Measurements from ENCODE around the gene NEDD8.
"Not testable (repeated sequence)": the region's sequence is repeated elsewhere in the genome, so short reads cannot be mapped to it uniquely, and the experiment has no call there.

NEDD8 gene

DNA sequence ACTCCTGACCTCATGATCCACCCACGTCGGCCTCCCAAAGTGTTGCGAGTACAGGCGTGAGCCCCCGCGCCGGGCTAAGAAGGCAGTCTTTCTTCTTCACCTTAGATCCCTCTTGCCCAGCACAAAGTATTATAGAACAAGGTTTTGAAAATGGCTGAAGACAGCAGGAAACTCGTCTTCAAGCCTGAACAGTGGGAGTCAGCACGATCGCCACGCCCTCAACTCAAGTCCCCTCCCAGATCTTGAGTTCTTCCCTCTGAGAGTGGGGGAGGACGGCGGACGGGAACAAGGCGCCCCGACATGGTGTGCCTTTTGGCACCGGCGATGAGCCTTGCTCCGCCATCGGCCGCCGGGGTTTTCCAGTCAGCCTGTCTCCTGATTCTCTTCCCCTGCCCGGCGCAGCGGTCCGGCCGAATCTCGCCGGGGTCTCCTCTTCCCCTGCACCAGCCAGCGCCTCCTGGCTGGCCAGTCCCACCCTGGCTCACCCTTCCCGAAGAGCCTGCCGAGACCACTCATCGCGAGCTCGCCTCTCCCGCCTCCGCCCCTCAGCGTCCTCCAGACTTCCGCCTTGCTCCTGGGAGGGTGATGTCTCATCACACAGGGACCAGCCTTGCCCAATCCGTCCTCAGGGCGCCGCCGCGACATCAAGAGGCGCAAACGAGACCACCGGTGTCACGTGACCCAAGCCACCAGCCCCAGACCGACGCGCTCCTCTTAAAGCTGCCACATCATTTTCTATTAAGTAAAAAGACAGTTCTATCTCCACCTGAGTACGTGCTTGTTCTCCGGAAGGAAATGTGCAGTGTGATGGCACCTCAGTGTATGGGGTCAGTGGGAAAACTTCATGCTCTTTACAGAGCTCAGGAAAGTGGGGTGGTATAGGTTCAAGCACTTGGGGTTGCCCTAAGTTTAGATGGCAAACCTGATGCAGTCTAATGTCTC lies 19.0 kb downstream of the NEDD8 start, which contains the start of gene CHMP4A:
Gene CHMP4A, minus strand, starts transcription at position 565 of the 942 bp plus-strand sequence. Its CDS starts 49 bp downstream, at position 516.
- Histone ChIP-seq H3K36me3 (ENCODE audit: control insufficient read depth, insufficient read depth, low read length) (peaks cover 33% of the 10 kb centered on the region), H3K4me3 (ENCODE audit: insufficient read depth, low read depth, low read length, poor library complexity, severe bottlenecking) (peak within 1 kb of the TSS; percentile 80), H3K4me1 (ENCODE audit: control insufficient read depth, insufficient read depth, low read length, poor library complexity, severe bottlenecking) (peaks cover 27% of the 10 kb centered on the region), H3K9me3 (ENCODE audit: control insufficient read depth, low read length) (no peaks in the 10 kb centered on the region), H3K27ac (ENCODE audit: insufficient read depth, low read length, poor library complexity, severe bottlenecking) (peak within 1 kb of the TSS; percentile 99), H3K27me3 (replicated peaks; ENCODE audit: control insufficient read depth, insufficient read depth, low read length, poor library complexity, severe bottlenecking) (no peaks in the 10 kb centered on the region)
- DNase-seq: peak; percentile 92 to 95 (median 94)

DNA sequence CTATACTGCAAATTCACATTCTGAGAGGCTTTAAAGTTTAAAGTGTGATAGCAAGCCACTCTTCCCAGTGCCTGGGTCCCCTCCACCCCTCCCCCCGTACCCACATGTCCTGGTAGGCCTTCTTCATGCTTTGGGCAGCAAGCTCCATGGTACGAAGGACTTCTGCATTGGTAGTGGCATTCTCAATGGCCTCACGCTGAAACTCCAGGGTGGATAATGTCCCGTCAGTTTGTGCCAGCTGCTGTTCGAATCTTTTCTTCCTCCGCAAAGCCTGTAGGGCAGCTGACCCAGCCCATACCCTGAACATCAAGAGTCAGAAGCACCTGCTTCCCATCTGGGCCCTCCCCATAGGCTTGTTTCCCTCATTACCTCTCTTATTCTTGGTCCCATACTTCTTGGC lies 20.9 kb downstream of the NEDD8 start:
- Histone ChIP-seq H3K9me3 (ENCODE audit: control insufficient read depth, low read length) (no peaks in the 10 kb centered on the region), H3K4me3 (ENCODE audit: insufficient read depth, low read depth, low read length, poor library complexity, severe bottlenecking) (no peak overlapping the region), H3K27ac (ENCODE audit: insufficient read depth, low read length, poor library complexity, severe bottlenecking) (no peak overlapping the region), H3K4me1 (ENCODE audit: control insufficient read depth, insufficient read depth, low read length, poor library complexity, severe bottlenecking) (peaks cover 25% of the 10 kb centered on the region), H3K36me3 (ENCODE audit: control insufficient read depth, insufficient read depth, low read length) (peaks cover 40% of the 10 kb centered on the region), H3K27me3 (replicated peaks; ENCODE audit: control insufficient read depth, insufficient read depth, low read length, poor library complexity, severe bottlenecking) (no peaks in the 10 kb centered on the region)
- DNase-seq: no peak

DNA sequence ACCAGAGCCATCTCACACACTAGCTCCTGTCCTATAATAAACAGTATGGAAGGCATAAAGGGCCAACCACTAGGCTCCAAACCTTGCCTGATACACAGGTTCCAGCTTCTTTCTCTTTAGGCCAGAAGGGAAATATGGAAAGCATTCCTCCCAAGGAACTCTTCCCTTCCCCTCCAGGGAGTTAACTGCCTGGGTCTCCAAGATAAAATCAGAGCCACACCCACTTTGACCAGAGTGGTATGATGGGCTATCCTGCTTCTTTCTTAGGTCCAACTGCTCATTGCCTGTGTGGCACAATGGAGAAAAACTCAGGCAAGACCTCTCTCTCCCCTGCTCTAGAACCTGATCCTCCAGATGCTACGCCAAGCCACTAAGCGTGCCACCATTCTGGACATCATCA lies 24.5 kb downstream of the NEDD8 start:
- H3K27ac ChIP-seq (ENCODE audit: insufficient read depth, low read length, poor library complexity, severe bottlenecking): no peak overlapping the region
- H3K4me3 ChIP-seq (ENCODE audit: insufficient read depth, low read depth, low read length, poor library complexity, severe bottlenecking): no peak overlapping the region
- peaks cover 54% of the 10 kb centered on the region for H3K36me3 ChIP-seq (ENCODE audit: control insufficient read depth, insufficient read depth, low read length)
- no peaks in the 10 kb centered on the region for H3K9me3 ChIP-seq (ENCODE audit: control insufficient read depth, low read length)
- DNase-seq: no peak
- H3K27me3 ChIP-seq (replicated peaks; ENCODE audit: control insufficient read depth, insufficient read depth, low read length, poor library complexity, severe bottlenecking): no peaks in the 10 kb centered on the region
- no peaks in the 10 kb centered on the region for H3K4me1 ChIP-seq (ENCODE audit: control insufficient read depth, insufficient read depth, low read length, poor library complexity, severe bottlenecking)

DNA sequence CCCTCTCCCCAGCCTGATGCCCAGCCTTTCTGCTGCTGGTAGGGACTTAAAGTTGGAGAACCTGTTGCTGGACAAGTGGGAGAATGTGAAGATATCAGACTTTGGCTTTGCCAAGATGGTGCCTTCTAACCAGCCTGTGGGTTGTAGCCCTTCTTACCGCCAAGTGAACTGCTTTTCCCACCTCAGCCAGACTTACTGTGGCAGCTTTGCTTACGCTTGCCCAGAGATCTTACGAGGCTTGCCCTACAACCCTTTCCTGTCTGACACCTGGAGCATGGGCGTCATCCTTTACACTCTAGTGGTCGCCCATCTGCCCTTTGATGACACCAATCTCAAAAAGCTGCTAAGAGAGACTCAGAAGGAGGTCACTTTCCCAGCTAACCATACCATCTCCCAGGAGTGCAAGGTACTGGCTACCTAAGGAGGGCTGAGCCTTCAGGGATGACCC lies 25.0 kb downstream of the NEDD8 start:
- H3K4me1 ChIP-seq (ENCODE audit: control insufficient read depth, insufficient read depth, low read length, poor library complexity, severe bottlenecking): no peaks in the 10 kb centered on the region
- no peak overlapping the region for H3K27ac ChIP-seq (ENCODE audit: insufficient read depth, low read length, poor library complexity, severe bottlenecking)
- H3K36me3 ChIP-seq (ENCODE audit: control insufficient read depth, insufficient read depth, low read length): peaks cover 54% of the 10 kb centered on the region
- H3K4me3 ChIP-seq (ENCODE audit: insufficient read depth, low read depth, low read length, poor library complexity, severe bottlenecking): no peak overlapping the region
- no peaks in the 10 kb centered on the region for H3K9me3 ChIP-seq (ENCODE audit: control insufficient read depth, low read length)
- H3K27me3 ChIP-seq (replicated peaks; ENCODE audit: control insufficient read depth, insufficient read depth, low read length, poor library complexity, severe bottlenecking): no peaks in the 10 kb centered on the region
- DNase-seq: no peak

DNA sequence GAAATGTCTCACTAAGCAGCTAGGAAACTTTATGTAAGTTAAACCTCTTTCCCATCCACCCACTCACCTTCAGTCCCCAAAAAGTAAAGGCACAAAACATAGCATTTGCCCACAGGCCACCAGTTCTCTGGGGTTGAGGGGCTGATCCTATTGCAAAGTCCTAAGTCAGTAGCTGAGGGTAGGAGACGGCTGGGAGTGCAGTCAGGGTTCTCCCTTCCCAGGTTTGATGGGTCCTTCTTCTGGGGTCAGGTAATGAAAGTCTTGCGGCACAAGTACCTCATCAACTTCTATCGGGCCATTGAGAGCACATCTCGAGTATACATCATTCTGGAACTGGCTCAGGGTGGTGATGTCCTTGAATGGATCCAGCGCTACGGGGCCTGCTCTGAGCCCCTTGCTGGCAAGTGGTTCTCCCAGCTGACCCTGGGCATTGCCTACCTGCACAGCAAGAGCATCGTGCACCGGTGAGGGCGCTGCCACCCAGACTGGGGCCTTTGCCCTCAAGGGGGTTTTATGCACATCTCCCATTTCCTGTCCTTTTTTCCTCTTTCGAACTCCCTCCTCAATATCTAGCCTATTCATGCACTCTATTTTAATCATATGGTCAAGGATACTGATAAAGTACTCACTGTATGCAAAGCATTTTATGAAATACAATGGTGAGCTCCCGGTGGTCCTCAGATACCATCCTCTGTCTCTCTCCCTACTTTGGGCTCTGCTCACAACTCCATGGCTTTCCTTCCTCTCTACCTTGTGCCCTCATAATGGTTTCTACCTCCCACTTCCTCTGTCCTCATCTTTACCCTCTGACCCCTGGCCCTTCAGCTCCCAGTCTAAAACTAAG lies 25.7 kb downstream of the NEDD8 start:
- H3K27me3 ChIP-seq (replicated peaks; ENCODE audit: control insufficient read depth, insufficient read depth, low read length, poor library complexity, severe bottlenecking): no peaks in the 10 kb centered on the region
- no peaks in the 10 kb centered on the region for H3K4me1 ChIP-seq (ENCODE audit: control insufficient read depth, insufficient read depth, low read length, poor library complexity, severe bottlenecking)
- H3K36me3 ChIP-seq (ENCODE audit: control insufficient read depth, insufficient read depth, low read length): peaks cover 53% of the 10 kb centered on the region
- no peak overlapping the region for H3K27ac ChIP-seq (ENCODE audit: insufficient read depth, low read length, poor library complexity, severe bottlenecking)
- DNase-seq: no peak
- no peak overlapping the region for H3K4me3 ChIP-seq (ENCODE audit: insufficient read depth, low read depth, low read length, poor library complexity, severe bottlenecking)
- no peaks in the 10 kb centered on the region for H3K9me3 ChIP-seq (ENCODE audit: control insufficient read depth, low read length)

DNA sequence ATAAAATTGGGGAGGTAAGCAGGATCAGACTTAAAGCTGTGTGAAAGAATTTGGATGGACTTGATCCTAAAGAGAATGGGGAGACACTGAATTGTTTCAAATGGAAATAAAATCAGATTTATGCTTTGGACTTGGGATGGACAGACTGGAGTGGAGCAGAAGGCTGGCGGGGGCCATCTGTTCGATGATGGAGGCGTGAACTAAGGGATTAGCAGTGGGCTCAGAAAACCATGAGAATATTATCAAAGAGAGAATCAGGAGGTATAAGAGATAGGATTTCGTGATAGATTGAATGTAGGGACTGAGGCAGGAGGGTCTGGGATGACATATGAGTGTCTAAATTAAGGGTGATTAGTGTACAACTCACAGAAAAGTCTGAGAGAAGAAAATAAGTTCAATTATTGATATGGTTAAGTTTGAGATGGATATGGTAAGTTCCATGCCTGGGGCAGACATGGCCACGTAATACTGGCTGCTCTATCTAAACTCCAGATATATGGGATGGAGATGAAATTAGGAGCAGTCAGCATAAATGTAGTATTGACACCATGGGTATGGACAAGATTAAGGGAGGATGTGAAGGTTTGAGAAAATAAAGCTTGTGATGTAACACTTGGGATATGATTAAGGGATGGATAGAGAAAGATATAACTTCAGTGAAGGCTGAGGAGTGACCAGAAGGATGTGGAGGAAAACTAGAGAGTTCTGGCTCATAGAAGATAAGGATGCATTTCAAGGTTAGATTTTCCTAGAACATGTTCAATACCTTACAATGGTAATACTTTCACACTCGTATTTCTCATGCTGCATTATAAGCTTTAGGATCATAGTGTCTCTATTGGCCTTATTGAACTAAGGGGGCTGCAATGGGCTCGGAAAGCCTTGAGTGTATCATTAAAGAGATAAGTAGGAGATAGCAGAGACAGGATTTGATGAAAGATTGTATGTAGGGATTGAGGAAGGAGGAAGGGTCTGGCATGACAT lies 27.7 kb downstream of the NEDD8 start:
- Histone ChIP-seq H3K4me3 (ENCODE audit: insufficient read depth, low read depth, low read length, poor library complexity, severe bottlenecking) (no peak overlapping the region), H3K27me3 (replicated peaks; ENCODE audit: control insufficient read depth, insufficient read depth, low read length, poor library complexity, severe bottlenecking) (no peaks in the 10 kb centered on the region), H3K36me3 (ENCODE audit: control insufficient read depth, insufficient read depth, low read length) (peaks cover 36% of the 10 kb centered on the region), H3K9me3 (ENCODE audit: control insufficient read depth, low read length) (no peaks in the 10 kb centered on the region), H3K27ac (ENCODE audit: insufficient read depth, low read length, poor library complexity, severe bottlenecking) (no peak overlapping the region), H3K4me1 (ENCODE audit: control insufficient read depth, insufficient read depth, low read length, poor library complexity, severe bottlenecking) (no peaks in the 10 kb centered on the region)
- no peak for DNase-seq

DNA sequence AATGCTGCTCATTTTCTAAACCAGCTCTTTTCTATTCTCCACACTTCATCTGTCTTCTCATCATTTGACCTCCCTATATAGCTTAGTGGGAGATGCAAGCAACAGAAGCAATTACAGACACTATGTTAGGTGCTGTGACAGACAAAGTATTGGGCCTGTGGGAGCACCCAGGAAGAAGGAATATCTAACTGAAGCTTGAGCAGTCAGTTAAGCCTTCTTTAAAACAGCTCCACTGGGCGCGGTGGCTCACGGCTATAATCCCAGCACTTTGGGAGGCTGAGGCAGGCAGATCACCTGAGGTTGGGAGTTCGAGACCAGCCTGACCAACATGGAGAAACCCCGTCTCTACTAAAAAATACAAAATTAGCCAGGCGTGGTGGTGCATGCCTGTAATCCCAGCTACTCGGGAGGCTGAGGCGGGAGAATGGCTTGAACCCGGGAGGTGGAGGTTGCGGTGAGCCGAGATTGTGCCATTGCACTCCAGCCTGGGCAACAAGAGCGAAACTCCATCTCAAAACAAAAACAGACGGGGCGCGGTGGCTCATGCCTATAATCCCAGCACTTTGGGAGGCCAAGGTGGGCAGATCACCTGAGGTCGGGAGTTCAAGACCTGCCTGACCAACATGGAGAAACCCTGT lies 28.8 kb downstream of the NEDD8 start:
- H3K4me1 ChIP-seq (ENCODE audit: control insufficient read depth, insufficient read depth, low read length, poor library complexity, severe bottlenecking); H3K27me3 ChIP-seq (replicated peaks; ENCODE audit: control insufficient read depth, insufficient read depth, low read length, poor library complexity, severe bottlenecking); H3K9me3 ChIP-seq (ENCODE audit: control insufficient read depth, low read length); DNase-seq; H3K4me3 ChIP-seq (ENCODE audit: insufficient read depth, low read depth, low read length, poor library complexity, severe bottlenecking); H3K27ac ChIP-seq (ENCODE audit: insufficient read depth, low read length, poor library complexity, severe bottlenecking): not testable (repeated sequence)
- peaks cover 28% of the 10 kb centered on the region for H3K36me3 ChIP-seq (ENCODE audit: control insufficient read depth, insufficient read depth, low read length)

DNA sequence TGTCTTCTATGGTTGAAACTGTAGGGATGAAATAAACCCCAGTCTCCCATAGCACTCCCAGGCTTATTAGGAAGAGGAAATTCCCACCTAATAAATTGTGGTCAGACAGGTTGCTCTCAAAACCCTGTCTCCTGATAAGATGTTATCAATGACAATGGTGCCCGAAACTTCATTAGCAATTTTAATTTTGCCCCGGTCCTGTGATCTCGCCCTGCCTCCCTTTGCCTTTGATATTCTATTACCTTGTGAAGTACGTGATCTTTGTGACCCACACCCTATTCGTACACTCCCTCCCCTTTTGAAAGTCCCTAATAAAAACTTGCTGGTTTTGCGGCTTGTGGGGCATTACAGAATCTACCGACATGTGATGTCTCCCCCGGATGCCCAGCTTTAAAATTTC lies 29.6 kb downstream of the NEDD8 start:
- H3K4me3 ChIP-seq (ENCODE audit: insufficient read depth, low read depth, low read length, poor library complexity, severe bottlenecking); DNase-seq; H3K4me1 ChIP-seq (ENCODE audit: control insufficient read depth, insufficient read depth, low read length, poor library complexity, severe bottlenecking); H3K27ac ChIP-seq (ENCODE audit: insufficient read depth, low read length, poor library complexity, severe bottlenecking); H3K27me3 ChIP-seq (replicated peaks; ENCODE audit: control insufficient read depth, insufficient read depth, low read length, poor library complexity, severe bottlenecking); H3K9me3 ChIP-seq (ENCODE audit: control insufficient read depth, low read length): not testable (repeated sequence)
- peaks cover 22% of the 10 kb centered on the region for H3K36me3 ChIP-seq (ENCODE audit: control insufficient read depth, insufficient read depth, low read length)

Measured in effector memory CD4-positive, alpha-beta T cell (primary cell).